NCI-H128 (cell line): ENCODE data around the gene NEDD4.
"Not testable (repeated sequence)": the region's sequence is repeated elsewhere in the genome, so short reads cannot be mapped to it uniquely, and the experiment has no call there.

Experiments used
- DNase-seq: peaks from one replicate; lab custom pipeline; 2025; ENCODE audit not compliant: unreplicated experiment; lab: John Stamatoyannopoulos, UW

The NEDD4 gene

DNA sequence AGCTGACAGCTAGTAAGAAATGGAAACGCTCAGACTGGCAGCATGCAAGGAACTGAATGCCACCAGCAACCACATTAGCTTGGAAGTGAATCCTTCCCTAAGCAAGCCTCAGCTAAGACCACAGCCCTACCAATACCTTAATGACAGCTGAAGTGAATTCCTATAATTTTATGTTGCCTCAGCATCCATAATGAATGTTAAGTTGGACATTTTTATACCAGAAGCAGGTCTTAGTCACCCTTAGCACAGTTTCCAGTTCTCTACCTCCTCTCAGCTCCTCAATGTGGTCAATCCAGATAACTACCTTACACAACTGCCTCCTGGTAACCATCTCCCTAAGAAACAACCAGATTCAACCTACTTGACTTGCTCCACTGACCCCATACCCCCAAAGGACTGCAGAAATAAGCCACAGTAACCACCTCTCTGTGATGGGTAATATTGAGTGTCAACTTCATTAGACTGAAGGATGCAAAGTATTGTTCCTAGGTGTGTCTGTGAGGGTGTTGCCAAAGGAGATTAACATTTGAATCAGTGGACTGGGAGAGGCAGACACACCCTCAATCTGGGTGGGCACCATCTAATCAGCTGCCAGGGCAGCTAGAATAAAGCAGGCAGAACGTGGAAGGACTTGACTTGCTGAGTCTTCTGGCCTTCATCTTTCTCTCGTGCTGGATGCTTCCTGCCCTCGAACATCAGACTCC is 33.5 kb downstream of the NEDD4 start:
- no peak for DNase-seq

DNA sequence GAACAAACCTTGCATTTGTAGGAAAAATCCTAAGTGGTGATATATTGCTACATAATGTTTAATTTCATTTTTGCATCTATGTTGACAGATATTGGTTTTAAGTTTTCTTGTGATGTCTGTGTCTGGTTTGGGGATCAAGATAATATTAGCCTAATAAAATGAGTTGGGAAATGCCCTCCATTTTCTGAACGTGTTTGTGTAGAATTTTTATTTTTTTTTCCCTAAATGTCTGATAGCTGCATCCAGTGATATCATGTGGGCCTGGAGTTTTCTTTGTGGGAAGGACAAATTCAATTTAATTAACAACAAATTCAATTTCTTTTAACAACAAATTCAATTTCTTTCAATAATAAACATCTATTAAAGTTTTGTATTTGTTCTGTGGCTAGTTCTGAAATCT is 35.1 kb downstream of the NEDD4 start:
- no peak for DNase-seq

DNA sequence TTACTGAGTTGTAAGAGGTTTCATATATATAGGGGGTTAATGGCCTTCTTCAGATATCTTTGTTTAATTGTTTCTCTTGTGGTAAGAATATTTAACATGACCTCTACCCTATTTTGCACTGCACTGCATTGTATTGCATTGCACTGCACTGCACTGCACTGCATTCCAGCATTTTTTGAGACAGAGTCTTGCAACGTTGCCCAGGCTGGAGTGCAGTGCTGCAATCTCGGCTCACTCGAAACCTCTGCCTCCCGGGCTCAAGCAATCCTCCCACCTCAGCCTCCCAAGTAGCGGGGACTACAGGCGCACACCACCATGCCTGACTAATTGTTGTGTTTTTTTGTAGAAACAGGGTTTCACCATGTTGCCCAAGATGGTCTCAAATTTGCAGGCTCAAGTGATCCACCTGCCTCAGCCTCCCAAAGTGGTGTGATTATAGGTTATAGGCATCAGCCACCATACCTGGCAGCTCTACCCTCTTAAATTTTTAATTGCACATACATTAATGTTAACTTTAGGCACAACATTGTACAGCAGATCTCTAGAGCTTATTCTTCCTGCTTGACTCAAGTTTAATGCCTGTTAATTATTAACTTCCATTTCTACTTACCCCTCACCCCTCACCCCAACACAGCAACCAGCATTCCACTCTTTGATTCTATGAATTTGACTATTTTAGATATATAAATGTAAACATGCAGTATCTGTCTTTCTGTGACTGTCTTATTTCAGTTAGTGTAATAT is 38.4 kb downstream of the NEDD4 start:
- DNase-seq: no peak

DNA sequence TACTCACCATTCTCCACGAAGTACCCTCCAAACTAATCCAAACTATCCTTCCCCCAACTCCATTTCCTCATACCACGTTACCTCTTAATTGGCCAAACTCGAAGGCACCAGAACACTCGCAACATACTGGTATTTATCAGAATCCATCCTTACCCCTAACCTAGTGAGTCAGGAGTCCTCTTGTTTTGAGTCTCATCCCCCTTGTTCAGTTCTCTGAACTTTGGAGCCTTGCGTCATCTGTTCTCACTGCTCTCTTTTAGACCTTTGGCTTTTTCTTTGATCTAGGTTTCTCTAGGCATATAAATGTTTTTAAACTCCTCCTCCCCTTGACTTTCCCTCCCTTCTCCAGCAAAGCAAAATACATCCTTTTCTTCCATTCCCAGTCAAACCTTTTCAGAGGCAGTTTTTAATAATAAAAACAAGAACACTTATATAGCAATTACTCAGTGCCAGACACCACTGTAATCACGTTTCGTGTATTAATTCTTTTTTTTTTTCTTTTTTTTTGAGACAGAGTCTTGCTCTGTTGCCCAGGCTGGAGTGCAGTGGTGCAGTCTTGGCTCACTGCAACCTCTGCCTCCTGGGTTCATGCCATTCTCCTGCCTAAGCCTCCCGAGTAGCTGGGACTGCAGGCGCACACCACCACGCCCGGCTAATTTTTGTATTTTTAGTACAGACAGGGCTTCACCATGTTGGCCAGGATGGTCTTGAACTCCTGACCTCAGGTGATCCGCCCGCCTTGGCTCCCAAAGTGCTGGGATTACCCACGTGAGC is 40.7 kb downstream of the NEDD4 start:
- not testable (repeated sequence) for DNase-seq

DNA sequence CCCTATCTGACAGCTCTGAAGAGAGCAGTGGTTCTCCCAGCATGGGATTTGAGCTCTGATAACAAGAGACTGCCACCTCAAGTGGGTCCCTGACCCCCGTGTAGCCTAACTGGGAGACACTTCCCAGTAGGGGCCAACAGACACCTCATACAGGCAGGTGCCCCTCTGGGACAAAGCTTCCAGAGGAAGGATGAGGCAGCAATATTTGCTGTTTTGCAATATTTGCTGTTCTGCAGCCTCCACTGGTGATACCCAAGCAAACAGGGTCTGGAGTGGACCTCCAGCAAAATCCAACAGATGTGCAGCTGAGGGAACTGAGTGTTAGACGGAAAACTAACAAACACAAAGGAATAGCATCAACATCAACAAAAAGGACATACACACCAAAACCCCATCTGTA is 48.8 kb downstream of the NEDD4 start:
- not testable (repeated sequence) for DNase-seq

DNA sequence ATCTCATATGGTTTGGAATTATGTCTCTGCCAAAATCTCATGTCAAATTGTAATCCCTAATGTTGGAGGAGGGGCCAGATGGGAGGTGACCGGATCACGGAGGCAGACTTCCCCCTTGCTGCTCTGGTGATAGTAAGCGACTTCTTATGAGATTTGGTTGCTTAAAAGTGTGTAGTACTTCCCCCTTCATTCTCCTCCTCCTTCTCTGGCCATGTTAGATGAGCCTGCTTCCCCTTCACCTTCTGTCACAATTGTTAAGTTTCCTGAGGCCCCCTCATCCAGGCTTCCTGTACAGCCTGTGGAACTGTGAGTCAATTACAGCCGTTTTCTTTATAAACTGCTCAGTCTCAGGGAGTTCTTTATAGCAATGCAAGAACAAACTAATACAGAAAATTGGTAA is 51.1 kb downstream of the NEDD4 start:
- no peak for DNase-seq

DNA sequence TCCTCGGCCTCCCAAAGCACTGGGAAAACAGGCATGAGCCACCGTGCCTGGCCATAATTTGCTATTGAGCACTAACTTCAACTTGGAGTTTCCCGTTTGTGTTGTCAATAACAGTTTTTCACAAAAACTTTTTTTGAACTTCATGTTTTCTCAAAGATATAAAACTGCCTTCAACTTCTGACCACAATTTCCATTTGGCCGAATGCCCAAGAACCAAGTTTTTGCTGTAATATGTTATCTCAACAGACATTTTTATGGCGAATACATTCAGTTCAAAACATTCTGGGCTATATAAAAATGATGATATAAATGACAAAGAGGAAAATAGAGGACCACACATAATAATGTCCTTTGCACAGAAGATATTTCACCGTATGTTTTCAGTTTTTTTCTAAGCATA is 56.4 kb downstream of the NEDD4 start:
- DNase-seq: no peak

DNA sequence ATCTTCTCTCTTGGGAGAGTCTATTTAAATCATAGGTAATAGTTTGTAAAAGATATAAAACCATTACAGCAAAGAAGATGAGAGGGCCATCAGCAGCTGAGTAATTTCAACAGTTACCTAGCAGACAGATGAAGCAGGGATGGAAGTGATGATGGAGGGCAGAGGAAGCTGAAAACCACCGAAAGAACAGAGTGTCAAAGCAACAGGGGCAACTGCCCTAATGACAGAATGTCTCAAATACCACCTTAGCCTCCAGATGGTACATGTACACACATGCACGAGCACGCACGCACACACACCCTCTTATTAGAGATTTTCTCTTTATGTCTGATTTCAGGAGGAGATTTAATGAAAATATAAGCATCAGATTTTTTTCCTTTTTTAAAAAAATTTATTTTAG is 64.5 kb downstream of the NEDD4 start:
- DNase-seq: no peak

DNA sequence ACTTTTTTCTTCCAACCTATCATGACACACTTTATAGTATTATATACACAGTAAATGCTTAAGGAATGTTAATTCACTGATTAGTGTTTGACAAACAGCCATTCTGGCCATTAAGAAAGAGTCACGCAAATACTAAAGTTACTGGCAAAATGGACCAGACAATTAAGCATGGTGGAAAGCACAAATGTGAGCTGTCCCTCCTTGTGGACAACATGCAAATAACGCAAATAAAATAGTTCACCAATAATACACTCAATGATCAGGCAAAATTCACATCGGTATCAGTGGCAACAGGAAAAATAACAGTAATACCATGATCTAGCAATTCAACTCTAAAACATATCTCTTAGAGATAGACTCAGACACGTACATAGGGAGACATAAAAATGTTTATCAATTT is 71.7 kb downstream of the NEDD4 start:
- no peak for DNase-seq

DNA sequence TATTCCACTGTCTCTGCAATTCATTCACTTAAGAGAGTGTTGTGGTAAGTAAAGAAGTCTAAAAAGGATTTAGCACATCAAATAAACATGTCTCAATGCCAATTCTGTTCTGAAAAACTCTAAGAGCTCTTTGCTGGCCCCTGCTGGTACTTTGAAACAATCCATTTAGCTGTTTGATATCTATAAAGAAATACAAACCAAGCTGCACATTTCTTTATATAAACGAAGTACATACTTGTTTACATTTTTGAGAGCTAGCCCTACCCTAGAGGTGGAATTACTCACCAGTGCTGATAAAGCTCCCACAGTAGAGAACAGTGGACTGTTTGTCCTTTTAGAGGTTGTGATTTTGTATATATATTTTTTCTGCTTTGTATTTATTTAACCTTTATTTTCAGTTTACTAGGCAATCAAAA is 75.5 kb downstream of the NEDD4 start:
- no peak for DNase-seq

DNA sequence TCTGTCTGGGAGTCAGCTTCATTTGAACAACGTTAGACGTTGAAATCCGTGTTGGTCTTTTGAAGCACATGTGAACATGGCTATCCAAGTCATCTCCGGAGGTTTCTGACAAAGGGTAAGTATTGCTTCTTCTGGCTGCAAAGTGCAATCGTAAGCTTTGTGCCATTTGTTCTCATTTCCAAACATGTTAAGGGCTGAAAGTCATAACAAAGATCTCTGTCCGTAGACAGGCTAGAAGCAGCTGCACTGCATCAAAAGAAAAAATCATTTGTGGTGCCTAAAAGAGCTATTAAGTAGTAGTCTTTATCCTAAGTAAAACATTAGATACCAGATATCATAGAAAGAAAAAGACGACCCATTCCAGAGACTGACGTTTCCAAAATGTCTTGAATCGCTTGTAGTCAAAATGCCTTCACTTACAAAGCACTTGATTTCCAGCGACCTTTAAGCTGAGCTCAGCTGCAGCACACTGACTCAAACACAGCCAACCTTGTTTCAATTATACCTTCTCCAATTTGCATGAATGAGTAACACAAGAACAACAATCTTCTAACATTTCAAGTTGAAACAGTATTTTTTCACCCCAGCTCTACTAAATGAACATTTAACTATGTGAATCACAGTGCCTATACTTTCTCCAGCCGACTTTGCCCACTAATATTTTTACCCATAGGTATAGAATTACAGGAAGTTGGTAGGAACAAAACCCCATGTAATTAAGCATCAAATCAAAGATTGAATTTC is 76.6 kb downstream of the NEDD4 start:
- DNase-seq: no peak

DNA sequence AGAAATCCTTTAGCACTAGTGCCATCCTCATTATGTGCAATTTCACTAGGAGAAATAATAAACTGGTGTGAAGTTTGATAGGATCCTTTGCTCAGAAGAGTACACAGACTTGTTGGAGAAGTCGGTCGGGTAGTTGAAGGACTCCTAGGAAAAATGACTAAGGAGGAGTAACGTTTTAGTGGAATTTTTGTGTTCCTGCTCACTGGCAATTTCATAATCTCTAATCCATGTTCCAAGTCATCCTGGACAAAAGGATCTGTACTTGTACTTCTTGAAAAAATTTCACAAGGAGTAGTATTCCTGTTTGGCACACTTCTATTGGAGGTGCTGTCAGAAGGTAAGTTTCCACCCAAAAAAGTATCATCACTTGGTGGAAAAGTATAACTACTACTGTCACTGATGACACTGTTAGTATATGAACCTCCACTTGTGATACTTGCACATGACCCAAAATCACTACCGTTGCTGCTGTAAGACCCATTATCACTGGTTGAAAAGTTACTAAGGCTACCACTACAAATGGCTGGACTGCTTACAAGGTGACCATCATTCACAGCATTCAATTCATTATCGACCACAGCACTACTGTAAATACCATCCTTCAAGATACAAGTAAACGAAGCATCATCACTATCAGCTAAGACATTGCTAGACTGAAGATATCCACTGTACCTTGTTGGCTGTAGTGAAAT is 77.4 kb downstream of the NEDD4 start:
- no peak for DNase-seq

DNA sequence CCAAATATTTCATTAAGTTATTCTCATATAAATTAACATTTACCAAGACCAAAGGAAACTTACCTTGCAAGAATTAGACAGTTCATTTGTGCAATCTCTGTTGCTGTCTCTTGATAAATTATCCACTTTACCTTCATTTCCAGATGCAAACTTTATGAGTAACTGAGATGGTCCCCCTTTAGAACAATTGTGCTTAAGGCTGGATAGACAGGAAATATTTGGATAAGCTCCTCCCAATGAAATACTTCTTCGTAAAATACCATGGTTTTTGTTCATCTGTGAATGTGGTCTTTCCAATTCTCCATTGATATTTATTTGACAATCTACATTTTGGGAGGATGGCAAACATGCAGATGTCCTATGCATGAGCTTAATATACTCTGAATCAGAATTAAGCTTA is 78.2 kb downstream of the NEDD4 start:
- DNase-seq: no peak

DNA sequence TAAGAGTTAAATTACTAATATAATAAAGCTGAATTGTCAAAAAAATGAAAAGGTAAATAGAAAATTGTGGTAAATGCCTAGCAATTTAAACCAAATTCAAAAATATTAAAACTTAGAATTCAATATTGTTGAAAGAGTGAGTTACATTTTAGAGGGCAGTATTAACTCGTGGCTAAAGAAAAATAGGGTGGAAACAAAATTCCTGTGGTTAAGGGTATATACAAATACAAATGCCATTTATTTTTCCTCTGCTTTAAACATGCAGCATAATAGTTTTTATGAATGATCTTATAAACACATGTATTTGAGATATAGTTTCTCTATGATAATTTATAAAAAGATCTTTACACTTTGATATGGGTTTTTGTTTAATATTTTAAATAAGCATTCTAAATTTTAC is 79.0 kb downstream of the NEDD4 start:
- no peak for DNase-seq

DNA sequence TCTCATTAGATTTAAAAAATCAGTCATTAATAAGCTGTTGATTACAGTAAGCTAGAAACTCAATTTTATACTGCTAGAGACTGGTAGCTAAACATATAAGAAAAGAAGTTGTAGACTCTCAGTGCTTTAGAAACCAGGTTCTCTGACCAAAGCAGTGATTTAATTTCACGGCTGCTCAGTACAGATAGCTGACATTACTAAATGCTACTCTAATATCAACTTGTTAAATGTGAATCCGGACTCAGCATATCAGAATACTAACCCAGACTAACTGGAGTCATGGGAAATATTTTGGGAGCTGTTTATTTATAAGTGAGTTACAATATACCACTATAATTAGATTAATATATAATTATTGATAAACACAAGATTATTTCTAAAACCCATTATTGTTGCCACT is 80.4 kb downstream of the NEDD4 start:
- DNase-seq: no peak

DNA sequence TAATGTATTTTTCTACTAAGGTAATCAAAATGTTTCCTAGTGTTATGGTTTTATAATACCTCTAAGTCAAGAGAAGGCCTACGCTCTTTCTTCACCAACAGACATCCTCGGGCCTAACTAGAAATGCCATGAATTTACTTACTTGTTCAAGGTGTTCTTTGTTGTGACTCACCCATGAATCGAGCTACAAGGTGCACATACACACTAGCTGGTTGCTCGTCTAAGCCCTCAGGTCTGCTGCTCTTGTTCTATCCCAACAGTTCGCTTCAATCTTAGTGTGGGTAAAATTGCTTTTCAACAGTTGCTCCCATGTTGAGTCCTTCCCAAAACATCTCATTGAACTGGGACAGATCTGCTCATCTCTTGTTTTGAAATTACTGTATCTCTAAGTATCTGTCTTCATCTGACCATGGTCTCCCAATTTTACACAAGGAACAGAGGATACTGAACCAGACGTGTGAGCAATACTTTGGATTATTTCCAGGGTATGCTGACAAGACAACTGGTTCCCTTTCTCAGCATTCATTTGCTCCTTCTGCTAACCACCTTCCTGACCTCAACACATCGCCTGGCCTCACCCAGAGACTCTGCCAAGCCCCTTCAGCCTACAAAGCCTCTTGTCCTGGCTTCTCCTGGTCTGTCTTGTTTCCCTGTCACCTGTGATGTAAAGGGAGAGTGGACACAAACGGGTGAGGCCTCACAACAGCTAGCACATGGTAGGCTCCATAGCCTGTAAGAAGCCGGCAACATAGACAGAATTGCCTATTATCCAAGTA is 84.2 kb downstream of the NEDD4 start:
- DNase-seq: no peak

DNA sequence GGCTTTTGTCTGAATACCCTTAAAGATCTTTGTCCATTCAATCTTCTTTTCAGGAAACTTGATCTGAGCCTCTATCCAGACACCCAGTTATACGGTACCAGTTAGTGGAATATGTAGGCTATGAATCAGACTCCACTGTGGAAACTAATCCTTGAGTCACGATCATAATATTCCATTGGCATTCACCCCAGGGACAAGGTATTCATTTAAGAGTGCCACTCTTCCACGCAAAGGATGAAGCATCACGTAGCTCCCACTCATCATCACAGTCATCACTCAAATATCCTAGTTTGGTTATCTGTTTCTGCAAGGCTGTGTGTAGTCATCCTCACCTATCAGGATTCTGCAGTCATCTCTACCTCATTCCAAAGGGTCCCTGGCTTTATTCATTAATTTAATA is 85.6 kb downstream of the NEDD4 start:
- no peak for DNase-seq

DNA sequence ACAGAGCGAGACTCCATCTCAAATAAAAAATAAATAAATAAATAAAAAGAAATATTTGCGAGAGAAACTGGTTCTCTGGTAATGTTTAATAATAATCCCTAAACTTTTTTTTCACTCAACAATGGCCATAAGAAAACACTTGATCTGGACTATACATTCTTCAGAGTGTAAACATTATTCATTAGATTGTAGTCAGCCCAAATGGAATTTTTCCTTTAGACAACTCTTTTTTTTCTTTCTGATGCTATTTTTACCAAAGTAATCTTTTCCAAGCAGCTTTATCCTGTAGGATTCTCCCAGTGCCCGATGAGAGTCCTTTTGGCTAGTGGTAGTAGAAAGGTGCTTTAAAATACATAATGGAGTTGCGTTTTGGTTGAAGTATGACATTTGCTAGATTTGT is 90.4 kb downstream of the NEDD4 start:
- no peak for DNase-seq

DNA sequence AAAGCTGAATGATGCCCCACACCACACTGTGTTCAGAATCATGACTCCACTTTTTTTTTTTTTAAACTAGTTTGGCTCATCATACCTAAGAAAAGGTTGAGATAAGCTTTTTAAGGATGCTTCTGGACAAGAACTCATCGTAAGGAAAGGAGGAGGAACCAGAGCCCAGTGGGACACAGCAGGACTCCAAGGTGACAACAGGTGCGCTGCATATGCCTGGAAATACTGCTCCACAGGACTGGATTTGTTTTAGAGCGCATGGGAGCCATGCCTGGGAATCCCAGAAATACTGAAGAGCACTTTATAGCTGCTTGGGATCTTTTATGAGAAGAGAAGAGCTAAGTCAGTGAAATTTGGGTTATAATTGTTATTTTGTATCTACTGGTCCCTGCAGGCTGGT is 93.4 kb downstream of the NEDD4 start:
- no peak for DNase-seq

DNA sequence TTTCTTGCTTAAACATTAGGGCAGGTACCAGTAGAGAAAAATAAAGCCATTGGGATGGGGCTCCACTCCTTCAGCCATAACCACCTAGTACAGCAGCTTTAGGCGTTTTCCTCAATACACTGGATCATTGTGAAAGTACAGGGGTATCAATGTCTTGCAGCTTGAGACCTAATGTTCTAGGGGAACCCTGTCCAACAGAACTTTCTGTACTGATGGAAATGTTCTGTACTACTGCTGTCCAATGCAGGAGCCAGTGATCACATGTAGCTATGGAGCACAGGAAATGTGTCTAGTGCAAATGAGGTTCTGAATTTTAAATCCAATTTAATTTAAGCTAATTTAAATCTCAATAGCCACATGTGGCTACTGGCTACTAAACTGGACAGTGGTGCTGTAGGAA is 93.9 kb downstream of the NEDD4 start:
- no peak for DNase-seq
